GM23338 (cell line): ENCODE results near the gene SENP5. TPM values are rescaled to one million over a fixed set of nuclear protein-coding genes. Genes with fewer than 3 reads are reported as not detected.

ENCODE experiments used
- ATAC-seq: fragments of 200-7000 bp; cut with Tn5 transposase; 3 replicates; pipeline ENCODE4 v1.9.1; 2020
- DNase-seq: peaks from one replicate; pipeline ENCODE4 v3.0.0-alpha.2; 2015; ENCODE audit warnings: low spot score
- H2AFZ ChIP-seq: fragments of 200-600 bp; sonication (generic); 2 replicates; pipeline ENCODE4 v1.8.0; 2016; ENCODE audit warnings: antibody characterized with exemption, mild to moderate bottlenecking, moderate library complexity
- H3F3A ChIP-seq: fragments of 200-600 bp; sonication (generic); replicated peaks from 2 replicates; pipeline ENCODE4 v1.8.0; 2017; ENCODE audit warnings: antibody characterized with exemption, mixed run types, low read depth
- H3K27ac ChIP-seq: fragments of 200-600 bp; sonication (generic); 2 replicates; pipeline ENCODE4 v1.6.1; 2016; ENCODE audit warnings: low read depth
- H3K27me3 ChIP-seq: fragments of 200-600 bp; sonication (generic); 2 replicates; pipeline ENCODE4 v1.8.0; 2016; ENCODE audit warnings: mild to moderate bottlenecking, mixed run types, moderate library complexity; ENCODE audit not compliant: insufficient read depth
- H3K36me3 ChIP-seq: fragments of 200-600 bp; sonication (generic); 2 replicates; pipeline ENCODE4 v1.8.0; 2016; ENCODE audit warnings: mild to moderate bottlenecking; ENCODE audit not compliant: insufficient read depth
- H3K4me1 ChIP-seq: fragments of 200-600 bp; sonication (generic); 2 replicates; pipeline ENCODE4 v1.8.0; 2016; ENCODE audit warnings: mild to moderate bottlenecking, moderate library complexity; ENCODE audit not compliant: insufficient read depth
- H3K4me2 ChIP-seq: fragments of 200-600 bp; sonication (generic); 2 replicates; pipeline ENCODE4 v1.7.1; 2017; ENCODE audit warnings: mixed run types
- H3K4me3 ChIP-seq: fragments of 200-600 bp; sonication (generic); 2 replicates; pipeline ENCODE4 v1.6.1; 2016; ENCODE audit warnings: mixed run types
- H3K79me2 ChIP-seq: fragments of 200-600 bp; sonication (generic); replicated peaks from 2 replicates; pipeline ENCODE4 v1.8.0; 2017; ENCODE audit warnings: mild to moderate bottlenecking; ENCODE audit not compliant: insufficient read depth
- H3K9me2 ChIP-seq: fragments of 200-600 bp; sonication (generic); 2 replicates; pipeline ENCODE4 v1.8.0; 2017; ENCODE audit not compliant: insufficient read depth
- H4K20me1 ChIP-seq: fragments of 200-600 bp; sonication (generic); replicated peaks from 2 replicates; pipeline ENCODE4 v1.8.0; 2017; ENCODE audit warnings: mild to moderate bottlenecking; ENCODE audit not compliant: insufficient read depth
- H3K27ac Mint-ChIP-seq: 2 replicates; pipeline ENCODE4 v1.8.0; 2020; ENCODE audit warnings: inconsistent platforms, mild to moderate bottlenecking, moderate library complexity, mixed read lengths
- H3K27me3 Mint-ChIP-seq: 3 replicates; pipeline ENCODE4 v1.8.0; 2022; ENCODE audit warnings: low read depth, mild to moderate bottlenecking, moderate library complexity, mixed read lengths, inconsistent platforms; ENCODE audit not compliant: insufficient read depth, poor library complexity
- H3K36me3 Mint-ChIP-seq: 3 replicates; pipeline ENCODE4 v1.8.0; 2021; ENCODE audit warnings: low read depth, mild to moderate bottlenecking, inconsistent platforms, moderate library complexity, mixed read lengths
- H3K4me1 Mint-ChIP-seq: 3 replicates; pipeline ENCODE4 v1.8.0; 2020; ENCODE audit warnings: mild to moderate bottlenecking, inconsistent platforms, mixed read lengths
- H3K4me3 Mint-ChIP-seq: 3 replicates; pipeline ENCODE4 v1.8.0; 2021; ENCODE audit warnings: moderate library complexity, mild to moderate bottlenecking, inconsistent platforms, mixed read lengths
- H3K9me3 Mint-ChIP-seq: 3 replicates; pipeline ENCODE4 v1.8.0; 2020; ENCODE audit warnings: moderate library complexity, mild to moderate bottlenecking, inconsistent platforms, mixed read lengths
- CREB1 ChIP-seq: fragments of 250-450 bp; sonication (Bioruptor Pico); IDR thresholded peaks from 2 replicates; pipeline ENCODE4 v1.5.0; 2020; ENCODE audit warnings: low read depth, mild to moderate bottlenecking, moderate library complexity
- CTCF ChIP-seq, 2 experiments: fragments of 200-600 bp in 1 of 2; sonication (generic) in 1 of 2; conservative IDR thresholded peaks; 2 replicates each; pipeline versions ENCODE4 v1.5.1 to v1.6.1; 2016 to 2017; ENCODE audit warnings: antibody characterized with exemption in 2 of 2, low read depth in 2 of 2, mild to moderate bottlenecking in 2 of 2, moderate library complexity in 1 of 2
- ETS1 ChIP-seq: IDR thresholded peaks from 2 replicates; pipeline ENCODE4 v1.6.1; 2016; ENCODE audit warnings: antibody characterized with exemption
- EZH2 ChIP-seq: fragments of 200-600 bp; sonication (generic); IDR thresholded peaks from one replicate; pipeline ENCODE4 v1.8.0; 2017; ENCODE audit warnings: antibody characterized with exemption, mild to moderate bottlenecking, low read depth; ENCODE audit not compliant: unreplicated experiment
- JUNB ChIP-seq: IDR thresholded peaks from one replicate; pipeline ENCODE4 v1.6.1; 2016; ENCODE audit warnings: antibody characterized with exemption; ENCODE audit not compliant: unreplicated experiment
- POLR2AphosphoS5 ChIP-seq: IDR thresholded peaks from 2 replicates; pipeline ENCODE4 v1.6.1; 2016; ENCODE audit warnings: antibody characterized with exemption, low read depth
- REST ChIP-seq: IDR thresholded peaks from one replicate; pipeline ENCODE4 v1.6.1; 2018; ENCODE audit warnings: antibody characterized with exemption; ENCODE audit not compliant: unreplicated experiment
- STAT1 ChIP-seq: IDR thresholded peaks from one replicate; pipeline ENCODE4 v1.6.1; 2016; ENCODE audit warnings: antibody characterized with exemption; ENCODE audit not compliant: unreplicated experiment
- ZNF114 ChIP-seq: fragments of 250-450 bp; sonication (Bioruptor Pico); IDR thresholded peaks from 2 replicates; pipeline ENCODE4 v1.5.0; 2020; ENCODE audit warnings: mild to moderate bottlenecking, moderate library complexity
- ZNF462 ChIP-seq: fragments of 250-450 bp; sonication (Bioruptor Pico); IDR thresholded peaks from 2 replicates; pipeline ENCODE4 v1.5.0; 2020; ENCODE audit warnings: mild to moderate bottlenecking, moderate library complexity
- polyA plus RNA-seq: library from polyadenylated mRNA; unstranded; fragments of >200 nt; fragmentation: Nextera tagmentation; extraction: Ambion mirVana; gene quantifications from 2 replicates; pipeline ENCODE4 v1.2.1, GENCODE V29; 2016
- total RNA-seq: library from RNA; depleted of rRNA; stranded (reverse); fragments of >200 nt; shearing (Covaris generic); gene quantifications from 2 replicates; pipeline ENCODE4 v1.2.3, GENCODE V29; 2014

The SENP5 gene
- total and polyA plus RNA-seq, 2 experiments from 2014 or later: 12.2 to 34.3 TPM

GRCh38 chr3:196951371-196951770 is 83.7 kb downstream of the SENP5 start:
- no peaks in the 10 kb centered on the region for H4K20me1 ChIP-seq
- no peak for DNase-seq
- Mint-ChIP-seq H3K27ac (no peak overlapping the region), H3K4me3 (no peak overlapping the region), H3K36me3 (no peaks in the 10 kb centered on the region), H3K27me3 (peaks cover 16% of the 10 kb centered on the region), H3K4me1 (no peaks in the 10 kb centered on the region), H3K9me3 (no peaks in the 10 kb centered on the region)
- no peak for ATAC-seq
- H3K27ac ChIP-seq: no peak overlapping the region
- TF ChIP-seq ZNF462 (CRISPR knock-in tag): no peak
- TF ChIP-seq STAT1: no peak
- TF ChIP-seq CREB1 (CRISPR knock-in tag): no peak
- TF ChIP-seq EZH2: no peak
- TF ChIP-seq POLR2AphosphoS5: no peak
- H3K36me3 ChIP-seq: no peaks in the 10 kb centered on the region
- no peak overlapping the region for H2AFZ ChIP-seq
- no peaks in the 10 kb centered on the region for H3F3A ChIP-seq
- H3K4me1 ChIP-seq: no peaks in the 10 kb centered on the region
- H3K27me3 ChIP-seq: no peaks in the 10 kb centered on the region
- no peak overlapping the region for H3K4me2 ChIP-seq
- H3K4me3 ChIP-seq: no peak overlapping the region
- H3K79me2 ChIP-seq: no peaks in the 10 kb centered on the region
- H3K9me2 ChIP-seq: no peaks in the 10 kb centered on the region

- Histone ChIP-seq H3K27me3 (no peaks in the 10 kb centered on the region), H2AFZ (no peak overlapping the region), H3K4me3 (no peak overlapping the region), H4K20me1 (no peaks in the 10 kb centered on the region), H3K4me1 (no peaks in the 10 kb centered on the region), H3F3A (no peaks in the 10 kb centered on the region), H3K4me2 (no peak overlapping the region), H3K79me2 (no peaks in the 10 kb centered on the region), H3K9me2 (no peaks in the 10 kb centered on the region), H3K36me3 (no peaks in the 10 kb centered on the region), H3K27ac (no peak overlapping the region)
- ATAC-seq: no peak
- Mint-ChIP-seq H3K9me3 (no peaks in the 10 kb centered on the region), H3K27ac (no peak overlapping the region), H3K36me3 (no peaks in the 10 kb centered on the region), H3K27me3 (peaks cover 8% of the 10 kb centered on the region), H3K4me3 (no peak overlapping the region), H3K4me1 (no peaks in the 10 kb centered on the region)
- no peak for DNase-seq
- no peak for TF ChIP-seq REST
- TF ChIP-seq ZNF114 (CRISPR knock-in tag): no peak
- TF ChIP-seq CTCF (conservative IDR thresholded peaks at IDR 0.05; ENCODE audit: low read depth in 2 of 2): no peak
- TF ChIP-seq CREB1 (CRISPR knock-in tag): no peak
- no peak for TF ChIP-seq JUNB
- no peak for TF ChIP-seq ETS1
- TF ChIP-seq STAT1: no peak
These were observed 87.1 kb downstream of the SENP5 start for GRCh38 chr3:196954832-196955231.
